ENCODE measurements around the gene NCF4.

Gene NCF4

GRCh38 chr22:36899498-36899897 lies 38.7 kb downstream of the NCF4 start:
- no peak for DNase-seq

GRCh38 chr22:36900225-36900624 lies 39.4 kb downstream of the NCF4 start:
- no peak for DNase-seq

- no peak for DNase-seq
These were observed 40.1 kb downstream of the NCF4 start for GRCh38 chr22:36900880-36901279.

- DNase-seq, result no peak
These were observed 40.8 kb downstream of the NCF4 start for GRCh38 chr22:36901411-36902142.

DNA sequence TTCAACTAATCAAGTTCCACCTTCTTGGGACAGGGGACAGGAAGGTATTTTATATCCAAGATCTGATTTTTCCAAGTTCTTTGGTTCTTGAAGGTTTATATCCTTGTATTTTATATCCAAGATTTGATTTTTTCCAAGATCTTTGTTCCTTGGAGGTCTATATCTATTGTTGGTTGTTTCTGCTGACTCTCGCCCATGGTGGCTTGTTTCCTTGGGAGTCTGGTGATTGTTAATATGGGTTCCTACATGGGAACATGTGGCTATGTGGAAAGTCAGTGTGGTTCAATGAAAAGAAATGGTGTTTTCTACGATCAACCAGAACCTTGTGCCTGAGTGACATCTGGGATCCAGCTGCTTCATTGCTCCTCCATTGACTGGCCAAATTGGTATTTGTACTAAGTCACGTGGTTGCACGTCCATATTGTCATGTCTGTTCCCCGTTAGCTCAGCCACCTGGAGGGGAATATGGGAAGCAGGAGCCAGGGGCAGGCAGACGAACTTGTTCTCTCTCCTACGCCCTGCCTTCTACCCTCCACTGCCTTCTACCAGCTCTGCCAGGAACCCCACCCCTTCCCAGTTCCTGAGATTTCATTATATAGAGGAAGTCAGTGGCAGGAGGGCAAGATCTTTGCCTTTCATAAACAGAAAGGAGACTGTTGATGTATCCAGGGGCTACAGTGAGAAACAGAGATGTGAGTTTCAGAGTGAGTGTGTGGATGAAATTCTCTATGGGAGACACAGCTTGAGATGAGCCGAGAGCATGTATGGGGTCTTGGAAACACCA lies 41.5 kb downstream of the NCF4 start:
- DNase-seq, result no peak

GRCh38 chr22:36904260-36904880 lies 43.6 kb downstream of the NCF4 start:
- no peak for DNase-seq

GRCh38 chr22:36907253-36908195 lies 46.7 kb downstream of the NCF4 start:
- no peak for DNase-seq

DNA sequence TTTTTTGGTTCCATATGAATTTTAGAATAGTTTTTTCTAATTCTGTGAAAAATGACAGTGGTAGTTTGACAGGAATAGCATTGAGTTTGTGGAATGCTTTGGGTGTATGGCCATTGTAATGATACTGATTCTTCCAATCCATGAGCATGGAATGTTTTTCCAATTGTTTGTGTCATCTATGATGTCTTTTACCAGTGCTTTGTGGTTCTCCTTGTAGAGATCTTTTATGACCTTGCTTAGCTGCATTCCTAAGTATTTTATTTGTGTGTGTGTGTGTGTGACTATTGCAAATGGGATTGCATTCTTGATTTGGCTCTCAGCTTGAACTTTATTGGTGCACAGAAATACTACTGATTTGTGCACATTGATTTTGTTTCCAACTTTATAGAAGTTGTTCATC lies 49.7 kb downstream of the NCF4 start:
- no peak for DNase-seq

GRCh38 chr22:36911887-36912661 lies 51.3 kb downstream of the NCF4 start:
- no peak for DNase-seq

GRCh38 chr22:36912694-36913426 lies 52.1 kb downstream of the NCF4 start:
- no peak for DNase-seq

- no peak for DNase-seq
These were observed 52.9 kb downstream of the NCF4 start, which contains the start of gene CSF2RB for GRCh38 chr22:36913427-36914389. Gene CSF2RB, plus strand, starts transcription at chr22:36913628. Its CDS starts 8,580 bp downstream, at chr22:36922208.

DNA sequence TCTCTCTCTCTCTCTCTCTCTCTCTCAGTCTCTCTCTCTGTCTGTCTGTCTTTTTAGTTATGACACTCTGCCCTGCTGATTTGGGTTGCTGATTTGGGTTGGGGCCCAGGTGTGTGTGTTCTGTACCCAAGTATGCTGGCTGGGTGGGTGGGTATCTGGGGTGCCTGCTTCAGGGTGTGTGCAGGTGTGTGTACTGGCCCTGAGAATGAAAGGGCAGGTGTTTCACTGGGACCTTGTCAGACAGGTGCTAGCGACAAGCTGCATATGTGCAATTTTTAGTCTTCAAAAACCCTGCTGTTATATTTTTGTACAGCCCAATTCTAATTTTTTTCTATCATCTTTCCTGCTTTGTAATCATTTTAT lies 53.6 kb downstream of the NCF4 start:
- no peak for DNase-seq

DNA sequence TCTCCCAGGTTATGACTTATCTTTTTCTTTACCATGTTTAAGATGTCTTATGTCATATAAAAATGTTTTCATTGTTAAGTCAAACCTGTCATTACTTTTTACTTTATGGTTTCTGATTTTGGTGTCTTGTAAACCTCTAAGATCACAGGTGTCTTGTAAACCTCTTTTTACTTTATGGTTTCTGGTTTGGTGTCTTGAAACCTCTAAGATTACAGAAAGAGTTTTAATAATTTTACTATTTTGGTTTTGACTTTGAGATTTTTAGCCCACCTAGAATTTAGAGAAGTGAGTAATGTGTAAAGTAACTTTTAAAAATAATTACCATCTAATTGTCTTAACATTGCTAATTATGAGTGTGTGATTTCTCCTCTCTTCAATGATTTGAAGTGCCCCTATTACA lies 55.2 kb downstream of the NCF4 start:
- no peak for DNase-seq

DNA sequence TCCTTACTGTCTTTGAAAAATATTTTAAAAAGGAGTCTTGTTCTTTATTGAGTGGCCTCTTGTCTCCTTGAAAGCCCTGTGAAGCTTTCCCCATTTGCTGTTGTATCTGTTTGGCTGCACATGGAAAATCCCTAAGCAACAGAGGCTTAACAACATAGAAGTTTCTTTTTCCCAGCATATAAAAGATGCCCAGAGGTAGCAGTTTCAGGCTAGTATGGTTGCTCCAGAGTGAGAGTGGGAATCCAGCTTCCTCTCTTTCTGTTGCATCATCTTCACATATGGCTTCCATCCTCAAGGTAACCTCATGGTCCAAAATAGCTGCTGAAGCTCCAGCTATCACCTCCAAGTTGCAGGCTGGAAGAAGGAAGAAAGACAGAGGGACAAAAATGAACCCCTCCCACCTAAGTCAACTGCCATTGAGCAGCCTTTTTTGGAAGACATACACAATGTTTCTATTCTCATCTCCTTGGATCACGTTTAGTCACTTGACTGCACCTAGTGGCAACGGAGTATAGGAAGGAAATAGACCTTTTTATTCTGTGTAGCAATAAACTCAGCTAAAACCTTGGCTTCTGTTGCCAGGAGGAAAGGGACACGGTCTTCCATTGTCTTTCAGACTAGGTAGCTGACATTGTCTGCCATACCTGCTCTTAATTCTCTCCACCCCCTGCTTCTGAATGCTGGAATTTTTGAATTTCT lies 57.9 kb downstream of the NCF4 start:
- no peak for DNase-seq

- no peak for DNase-seq
These were observed 60.7 kb downstream of the NCF4 start for GRCh38 chr22:36921309-36922104.

GRCh38 chr22:36922105-36922608 lies 61.4 kb downstream of the NCF4 start:
- DNase-seq, result no peak

DNA sequence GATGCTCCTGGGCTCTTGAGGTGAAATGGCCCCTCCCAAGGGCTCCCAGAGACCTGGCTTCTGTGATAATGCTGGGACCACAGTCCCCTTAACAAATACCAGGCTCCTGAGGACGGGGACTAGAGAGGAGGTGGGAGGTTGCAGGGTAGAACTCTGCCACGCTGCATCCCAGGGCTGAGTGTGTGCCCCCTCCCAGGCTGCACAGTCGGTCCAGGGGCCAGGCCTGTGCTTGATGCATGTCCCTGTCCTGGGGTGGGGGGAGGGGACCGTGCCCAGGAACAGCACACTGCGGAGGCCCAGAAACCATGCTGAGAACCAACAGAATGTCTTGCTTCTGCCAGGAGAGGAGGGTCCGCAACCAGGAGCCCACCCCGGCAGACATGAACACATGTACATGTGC lies 61.9 kb downstream of the NCF4 start:
- no peak for DNase-seq

DNA sequence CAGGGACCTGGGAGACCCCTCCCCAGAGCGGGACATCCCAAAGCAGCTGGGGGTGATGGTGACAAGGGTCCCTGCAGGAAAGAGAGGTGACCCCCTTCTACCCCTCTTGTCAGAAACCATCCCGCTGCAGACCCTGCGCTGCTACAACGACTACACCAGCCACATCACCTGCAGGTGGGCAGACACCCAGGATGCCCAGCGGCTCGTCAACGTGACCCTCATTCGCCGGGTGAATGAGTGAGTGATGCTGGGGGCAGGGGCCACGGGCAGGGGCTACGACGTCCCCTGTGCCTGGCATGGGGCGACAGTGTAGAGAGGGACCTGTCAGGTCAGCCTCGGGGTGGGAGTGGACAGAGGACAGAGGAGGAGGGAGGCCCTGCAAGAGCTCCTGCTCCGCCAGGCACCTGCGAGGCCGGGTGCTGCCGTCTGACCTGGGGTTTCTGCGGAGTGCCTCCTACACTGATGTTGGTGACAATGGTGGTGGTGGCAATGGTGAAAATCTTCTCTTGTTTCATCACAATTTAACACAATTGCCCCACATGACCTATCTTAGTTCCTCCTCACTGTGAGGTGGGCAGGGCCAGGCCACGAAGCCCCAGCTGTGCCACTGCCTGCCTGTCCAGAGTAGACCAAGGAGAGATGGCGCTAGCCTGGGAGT lies 62.5 kb downstream of the NCF4 start:
- DNase-seq, result no peak

Data from left hindlimb (tissue), 1 donor.